ENCODE data around the gene PON2.

GRCh38 chr7:95444796-95445195 is 10.0 kb upstream of the PON2 start:
- TF ChIP-seq CTCF (conservative IDR thresholded peaks at IDR 0.05; ENCODE audit: low read depth in 2 of 2) (no peak), EZH2phosphoT487 (IDR thresholded peaks at IDR 0.05; ENCODE audit: unreplicated experiment) (no peak), POLR2AphosphoS5 (IDR thresholded peaks at IDR 0.05; ENCODE audit: low read depth) (no peak), REST (IDR thresholded peaks at IDR 0.05; ENCODE audit: unreplicated experiment) (no peak), CREB1 (CRISPR knock-in tag; IDR thresholded peaks at IDR 0.05; ENCODE audit: low read depth) (no peak), EZH2 (IDR thresholded peaks at IDR 0.05; ENCODE audit: low read depth, unreplicated experiment) (no peak), ZNF462 (CRISPR knock-in tag; IDR thresholded peaks at IDR 0.05) (no peak), JUNB (IDR thresholded peaks at IDR 0.05; ENCODE audit: unreplicated experiment) (no peak), ZNF331 (CRISPR knock-in tag; IDR thresholded peaks at IDR 0.05; ENCODE audit: low read depth) (no peak)
